ENCODE measurements around the gene MGME1.

DNA sequence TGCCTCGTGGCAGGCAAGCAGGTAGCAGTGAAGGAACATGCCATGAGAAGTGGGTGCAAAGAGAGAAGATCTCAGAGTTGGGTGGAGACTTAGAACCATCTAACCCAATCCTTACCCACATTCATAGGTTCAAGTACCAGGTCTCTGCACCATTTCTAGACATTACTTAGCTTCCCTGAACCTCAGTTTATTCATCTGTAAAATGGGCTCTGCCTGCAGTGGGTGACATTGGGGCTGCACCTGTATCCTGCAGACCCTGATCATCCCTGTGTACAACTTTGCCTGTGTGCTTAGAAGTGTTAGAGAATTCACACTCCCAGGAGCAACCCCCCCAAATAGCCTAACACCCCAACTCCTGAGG is 42.9 kb upstream of the MGME1 start:
- TF ChIP-seq EZH2 (IDR thresholded peaks at IDR 0.05; ENCODE audit: insufficient read depth, poor library complexity, severe bottlenecking) (no peak), EZH2phosphoT487 (IDR thresholded peaks at IDR 0.05; ENCODE audit: insufficient read depth, low read depth) (no peak)
